NCI-H1092 treated with DMSO at 0.1 percent for 48 hours (cell line): ENCODE results near the gene MBD3.
A peak's percentile ranks its signal among the peaks of the same experiment; 100 is the strongest.

Source experiments
- DNase-seq: peaks from one replicate; lab custom pipeline; 2025; lab: John Stamatoyannopoulos, UW

The MBD3 gene

DNA sequence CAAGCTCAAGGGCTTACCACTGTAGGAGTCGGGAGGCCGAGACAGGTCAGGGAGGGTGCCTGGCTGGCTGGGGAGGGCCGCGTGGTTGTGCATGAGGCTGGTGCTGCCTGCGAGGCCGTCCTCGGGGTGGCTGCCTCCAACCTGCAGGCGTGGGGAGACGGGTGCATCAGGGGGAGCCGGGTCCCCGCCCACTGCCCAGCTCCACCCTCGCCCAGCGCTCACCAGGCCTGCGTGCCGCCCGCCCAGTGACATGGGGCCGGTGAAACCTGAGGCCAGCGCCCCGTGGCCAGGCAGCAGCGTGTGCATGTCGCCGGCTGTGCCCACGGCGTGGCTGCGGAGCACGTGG lies 26.4 kb upstream of the MBD3 start:
- no peak for DNase-seq

- DNase-seq, result no peak
Observed at GRCh38 chr19:1618157-1619093, 25.8 kb upstream of the MBD3 start.

- DNase-seq, result no peak
Observed at GRCh38 chr19:1616875-1617274, 24.2 kb upstream of the MBD3 start.

DNA sequence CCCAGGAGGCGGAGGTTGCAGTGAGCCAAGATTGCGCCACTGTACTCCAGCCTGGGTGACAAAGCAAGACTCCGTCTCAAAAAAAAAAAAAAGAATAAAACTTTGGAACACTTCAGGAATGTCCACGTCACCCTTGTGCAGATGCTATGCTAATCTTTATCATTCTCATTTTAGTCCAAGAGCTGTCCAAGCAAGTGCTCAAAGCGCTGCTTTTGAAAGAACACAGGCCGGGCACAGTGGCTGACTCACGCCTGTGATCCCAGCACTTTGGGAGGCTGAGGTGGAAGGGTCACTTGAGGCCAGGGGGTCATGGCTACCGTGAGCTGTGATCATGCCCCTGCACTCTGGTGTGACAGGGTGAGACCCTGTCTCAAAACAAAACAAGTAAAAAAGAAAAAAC lies 23.7 kb upstream of the MBD3 start:
- no peak for DNase-seq

GRCh38 chr19:1615156-1615765 lies 22.6 kb upstream of the MBD3 start:
- no peak for DNase-seq

DNA sequence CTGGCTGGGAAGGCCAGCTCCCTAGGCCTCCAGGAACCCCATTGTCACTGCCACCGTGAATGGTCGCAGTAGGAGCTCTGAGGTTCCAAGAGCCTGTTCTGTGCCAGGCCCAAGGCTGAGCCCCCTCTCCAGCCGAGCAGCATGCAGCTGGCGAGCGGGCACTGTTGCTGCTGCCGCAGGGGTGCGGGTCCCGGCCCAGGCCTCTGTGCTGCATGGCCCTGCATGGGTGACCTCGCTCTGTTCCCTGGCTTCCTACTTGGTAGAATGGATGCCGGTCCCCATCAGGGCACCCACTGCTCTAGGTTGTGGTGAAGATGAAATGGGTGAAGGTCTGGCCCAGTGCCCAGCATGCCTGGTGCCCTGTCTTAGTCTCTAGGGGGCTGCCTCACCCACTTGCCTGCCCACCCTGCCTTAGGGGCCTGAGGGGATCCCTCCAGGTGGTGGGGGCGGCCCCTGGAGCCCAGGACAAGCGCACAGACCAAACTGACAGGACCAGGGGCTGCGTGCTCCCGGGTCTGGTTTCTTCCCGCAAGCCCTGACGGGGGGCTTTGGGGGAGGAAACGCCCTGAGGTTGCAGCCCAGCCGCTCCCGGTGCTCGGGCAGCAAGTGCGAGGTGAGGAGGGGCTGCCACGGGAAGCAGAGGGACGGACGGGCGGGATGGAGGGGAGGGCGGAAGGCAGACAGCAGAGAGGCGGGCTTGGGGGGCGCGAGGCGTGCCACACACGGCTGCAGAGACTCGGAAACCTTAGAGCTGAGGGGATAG lies 21.3 kb upstream of the MBD3 start:
- DNase-seq, result no peak

DNA sequence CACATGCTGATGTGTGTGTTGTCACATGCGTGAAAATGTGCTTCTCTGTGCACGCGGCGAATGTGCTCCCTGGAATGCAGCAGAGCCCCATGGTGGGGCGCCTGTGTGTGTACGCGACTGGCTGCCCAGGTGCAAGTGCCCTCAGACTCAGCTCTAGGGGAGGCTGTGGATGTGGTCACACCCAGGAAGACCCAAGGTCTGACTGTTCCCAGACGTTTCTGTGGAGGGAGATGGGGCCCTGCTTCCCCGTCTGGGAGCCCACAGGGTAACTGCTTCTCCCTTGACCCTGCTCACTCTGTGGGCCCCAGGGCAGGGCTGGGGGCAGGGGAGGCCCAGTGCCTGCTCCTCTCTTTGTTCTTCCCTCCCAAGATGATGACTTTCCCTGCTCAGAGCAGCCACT lies 20.5 kb upstream of the MBD3 start:
- DNase-seq, result no peak

DNA sequence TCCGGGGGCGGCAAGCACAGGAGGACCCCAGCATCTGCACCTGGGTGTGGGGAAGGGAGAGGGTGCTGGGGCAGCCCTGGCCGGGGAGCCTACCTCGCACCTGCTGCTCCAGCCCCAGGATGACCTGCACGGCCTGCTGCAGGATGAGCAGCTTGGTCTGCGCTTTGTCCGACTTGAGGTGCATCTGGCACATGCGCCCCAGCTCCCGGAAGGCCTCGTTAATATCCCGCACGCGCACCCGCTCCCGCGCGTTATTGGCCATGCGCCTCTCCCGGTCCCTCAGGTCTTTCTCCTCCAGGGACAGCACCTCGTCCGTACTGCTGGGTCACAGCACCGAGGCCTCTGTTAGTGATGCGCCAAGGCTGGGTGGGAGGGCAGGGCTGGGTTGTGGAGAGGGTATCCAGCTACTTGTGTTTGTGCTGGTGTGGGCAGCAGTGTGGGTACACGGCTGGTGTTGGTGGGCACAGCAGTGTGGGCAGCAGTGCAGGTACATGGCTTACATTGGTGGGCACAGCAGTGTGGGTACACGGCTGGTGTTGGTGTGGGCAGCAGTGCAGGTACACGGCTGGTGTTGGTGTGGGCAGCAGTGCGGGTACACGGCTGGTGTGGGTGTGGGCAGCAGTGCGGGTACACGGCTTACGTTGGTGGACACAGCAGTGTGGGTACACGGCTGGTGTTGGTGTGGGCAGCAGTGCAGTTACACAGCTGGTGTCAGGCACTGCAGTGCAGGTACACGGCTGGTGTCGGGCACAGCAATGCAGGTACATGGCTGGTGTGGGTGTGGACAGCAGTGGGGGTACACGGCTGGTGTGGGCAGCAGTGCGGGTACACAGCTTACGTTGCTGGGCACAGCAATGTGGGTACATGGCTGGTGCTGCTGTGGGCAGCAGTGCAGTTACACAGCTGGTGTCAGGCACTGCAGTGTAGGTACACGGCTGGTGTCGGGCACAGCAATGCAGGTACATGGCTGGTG lies 19.7 kb upstream of the MBD3 start:
- no peak for DNase-seq

DNA sequence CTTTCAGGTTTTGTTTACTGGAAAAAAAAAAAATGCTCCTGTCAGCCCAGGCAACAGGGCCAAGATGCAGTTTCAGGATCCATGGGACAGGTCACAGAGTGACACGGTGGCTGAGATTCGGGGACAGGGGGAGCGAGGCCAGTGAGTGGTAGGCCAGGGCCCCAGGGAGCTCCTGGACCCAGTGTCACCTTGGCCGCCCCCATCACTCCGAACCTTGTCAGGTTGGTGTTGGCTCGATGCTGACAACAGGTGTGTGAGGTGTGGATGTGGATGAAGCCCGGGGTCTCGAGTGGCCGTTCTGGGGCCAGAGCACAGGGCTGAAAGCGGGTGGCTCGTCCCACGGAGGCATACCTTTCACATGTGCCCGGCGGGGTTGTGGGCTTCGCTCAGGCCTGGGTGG lies 18.7 kb upstream of the MBD3 start:
- no peak for DNase-seq

- no peak for DNase-seq
Observed at GRCh38 chr19:1610579-1610978, 17.9 kb upstream of the MBD3 start.

DNA sequence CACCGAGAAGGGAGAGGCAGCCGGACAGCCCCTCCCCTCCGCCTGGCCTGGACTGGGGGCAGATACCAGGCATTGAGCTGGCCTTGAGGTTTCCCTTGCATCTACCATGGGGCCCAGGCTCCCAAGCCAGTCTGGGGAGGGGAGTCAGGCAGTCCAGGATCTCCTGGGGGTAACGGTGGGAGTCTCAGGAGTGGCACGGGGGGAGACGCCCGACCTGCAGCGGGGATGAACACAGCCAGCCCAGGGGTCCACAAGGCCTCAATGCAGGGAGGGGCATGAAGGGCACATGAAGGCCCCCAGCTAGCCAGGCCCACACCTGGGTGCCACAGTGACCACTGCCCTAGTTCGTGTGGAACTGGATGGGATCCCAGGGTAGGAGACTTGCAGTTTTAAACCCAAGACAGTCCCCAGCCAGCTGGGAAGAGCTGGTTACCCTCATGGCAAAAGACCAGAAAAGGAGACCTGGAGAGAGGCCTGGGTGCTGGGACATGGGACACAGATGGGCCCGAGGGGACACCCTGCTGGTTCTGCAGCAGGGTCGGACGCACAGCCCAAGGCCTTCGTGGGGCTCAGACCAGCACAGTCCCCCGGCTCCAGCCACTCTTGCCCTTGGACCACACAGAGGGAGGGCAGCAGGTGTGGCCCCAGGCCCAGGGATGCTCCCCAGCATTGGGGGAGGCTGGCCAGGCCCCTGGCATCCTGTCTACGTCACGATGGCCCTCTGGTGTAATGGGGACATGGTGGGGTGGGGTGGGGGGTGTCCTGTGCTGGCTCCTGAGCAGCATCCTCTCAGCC lies 17.2 kb upstream of the MBD3 start:
- DNase-seq, result no peak

GRCh38 chr19:1609103-1609396 lies 16.4 kb upstream of the MBD3 start:
- DNase-seq, result no peak

DNA sequence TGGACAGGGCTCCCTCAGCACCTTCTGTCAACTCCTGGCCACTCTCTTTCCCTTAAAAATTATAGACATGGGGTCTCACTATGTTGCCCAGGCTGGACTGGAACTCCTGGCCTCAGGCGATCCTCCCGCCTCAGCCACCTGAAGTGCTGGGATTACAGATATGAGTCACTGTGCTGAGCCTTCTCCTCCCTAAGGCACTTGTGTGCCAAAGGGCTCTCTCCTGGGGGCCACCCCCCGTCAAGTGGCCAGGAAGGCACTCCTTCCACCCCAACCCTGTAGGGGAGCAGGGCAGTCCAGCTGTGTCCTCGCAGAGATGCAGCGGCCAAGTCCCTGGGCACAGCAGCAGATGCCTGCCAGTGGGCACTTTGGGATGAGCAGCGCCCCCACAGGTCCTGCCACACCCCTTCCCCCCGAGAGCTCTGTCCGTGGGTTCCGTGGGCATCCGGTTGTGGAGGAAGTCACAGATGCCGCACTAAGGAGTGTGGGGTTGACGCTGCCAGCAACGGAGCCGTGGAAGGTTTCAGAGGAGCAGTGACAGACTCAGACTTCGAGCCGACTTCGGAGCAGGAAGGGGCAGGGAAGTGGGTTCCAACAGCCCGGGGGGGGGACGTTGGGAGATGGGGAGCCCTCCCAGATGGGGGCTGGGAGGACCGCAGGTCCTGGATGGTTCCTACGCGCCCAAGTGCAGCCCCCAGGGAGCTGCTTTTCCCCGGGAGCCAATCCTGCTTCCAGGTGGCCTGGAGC lies 15.9 kb upstream of the MBD3 start:
- no peak for DNase-seq

DNA sequence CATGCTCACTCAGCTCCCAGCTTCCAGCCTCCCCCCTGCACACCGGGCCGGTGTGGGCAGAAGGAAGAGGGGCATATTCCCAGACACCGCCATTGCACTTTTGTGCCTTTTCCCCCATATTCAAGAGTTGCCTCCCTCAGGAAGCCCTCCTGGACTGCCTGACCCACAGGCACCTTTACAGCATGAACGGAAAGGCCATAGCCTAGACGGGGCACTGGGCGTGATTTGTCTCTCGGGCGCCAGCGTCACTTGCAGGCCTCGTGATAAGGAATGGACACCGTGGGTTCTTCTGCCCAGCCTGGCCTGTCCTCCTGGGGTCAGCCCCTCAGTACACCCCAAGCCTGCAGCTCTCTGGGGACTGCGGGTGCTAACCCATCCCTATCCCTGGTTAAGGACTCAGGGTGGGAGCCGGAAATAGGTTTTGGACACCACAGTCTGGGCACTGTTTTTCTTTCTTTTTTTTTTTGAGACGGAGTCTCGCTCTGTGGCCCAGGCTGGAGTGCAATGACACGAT lies 13.5 kb upstream of the MBD3 start:
- DNase-seq, result no peak

DNA sequence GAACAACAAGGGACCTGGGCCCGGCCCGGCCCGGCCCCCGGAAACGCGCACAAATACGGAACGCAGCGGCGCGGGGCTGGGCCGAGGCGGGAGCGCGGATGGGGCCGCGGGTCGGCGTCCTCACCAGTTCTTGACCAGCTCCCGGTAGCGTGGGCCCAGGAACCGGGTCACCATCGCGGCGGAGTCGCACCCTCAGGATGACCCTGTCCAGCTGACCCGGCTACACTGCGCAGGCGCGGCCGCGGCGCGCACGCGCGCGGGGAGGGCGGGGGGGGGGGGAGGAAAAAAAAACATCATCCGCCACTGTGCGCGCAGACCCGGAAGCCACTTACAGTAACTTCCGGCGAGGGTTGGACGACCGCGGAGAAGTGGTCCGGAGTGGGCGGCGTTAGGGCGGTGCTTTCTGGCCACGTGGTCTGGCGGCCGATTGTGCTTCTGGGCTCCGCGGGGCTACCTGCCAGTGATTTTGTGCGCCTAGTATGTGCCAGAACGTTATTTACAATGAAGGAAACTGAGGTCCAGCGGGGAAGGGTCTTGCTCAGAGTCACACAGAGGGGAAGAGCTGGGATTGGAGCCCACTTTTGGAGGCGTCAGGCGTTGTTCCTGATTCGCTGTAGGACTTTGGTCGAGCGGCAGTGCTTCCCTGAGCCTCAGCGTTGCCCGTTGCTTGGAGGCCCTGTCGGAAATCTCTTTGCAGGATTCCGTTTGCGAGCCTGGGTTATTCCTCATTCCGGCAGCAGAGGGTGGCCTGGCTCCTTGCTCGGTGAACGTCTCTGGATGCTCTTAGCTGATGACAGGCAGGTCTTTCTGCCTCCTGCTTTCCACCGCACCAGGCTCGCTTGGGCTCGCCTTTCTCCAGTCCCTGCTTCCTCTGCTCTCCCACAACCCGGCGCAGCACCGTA lies 12.8 kb upstream of the MBD3 start, which contains the start of gene UQCR11:
UQCR11 (minus strand) TSS at position 227 of the 902 bp plus-strand sequence; CDS start at position 174, 53 bp downstream.
- DNase-seq, result peak; percentile 98

DNA sequence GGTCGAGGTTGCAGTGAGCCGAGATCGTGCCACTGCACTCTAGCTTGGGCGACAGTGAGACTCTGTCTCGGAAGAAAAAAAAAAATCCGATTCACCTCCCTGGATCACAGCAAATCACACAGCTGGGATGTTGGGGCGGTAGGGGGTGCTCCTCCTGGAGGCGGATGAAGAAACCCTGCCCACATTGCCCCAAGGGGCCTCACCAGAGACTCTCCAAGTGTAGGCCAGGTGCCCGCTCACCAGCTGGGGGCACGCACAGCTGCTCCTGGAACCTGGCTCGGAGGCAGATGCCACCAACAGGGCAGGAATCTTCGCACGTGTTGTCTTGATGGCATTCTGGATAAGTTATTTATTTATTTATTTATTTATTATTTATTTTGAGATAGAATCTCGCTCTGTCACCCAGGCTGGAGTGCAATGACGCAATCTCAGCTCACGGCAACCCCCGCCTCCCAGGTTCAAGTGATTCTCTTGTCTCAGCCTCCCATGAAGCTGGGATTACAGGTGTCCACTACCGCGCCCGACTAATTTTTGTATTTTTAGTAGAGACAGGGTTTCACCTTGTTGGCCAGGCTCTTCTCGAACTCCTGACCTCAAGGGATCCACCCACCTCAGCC lies 9.5 kb upstream of the MBD3 start:
- DNase-seq, result no peak

DNA sequence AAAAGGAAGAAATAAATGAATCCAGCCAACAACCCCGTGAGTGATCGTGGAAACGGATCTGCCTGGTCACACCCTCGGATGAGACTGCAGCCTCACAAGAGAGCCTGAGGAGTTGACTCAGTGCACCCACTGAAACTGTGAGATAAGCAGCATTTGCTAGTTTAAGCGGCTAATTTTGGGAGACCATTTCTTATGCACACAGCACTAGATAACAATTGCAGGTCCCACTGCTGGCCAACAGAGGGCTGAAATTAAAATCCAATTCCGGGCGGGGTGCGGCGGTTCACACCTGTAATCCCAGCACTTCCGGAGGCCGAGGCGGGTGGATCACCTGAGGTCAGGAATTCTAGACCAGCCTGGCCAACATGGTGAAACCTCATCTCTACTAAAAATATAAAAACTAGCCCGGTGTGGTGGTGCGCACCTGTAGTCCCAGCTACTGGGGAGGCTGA lies 9.0 kb upstream of the MBD3 start:
- no peak for DNase-seq

DNA sequence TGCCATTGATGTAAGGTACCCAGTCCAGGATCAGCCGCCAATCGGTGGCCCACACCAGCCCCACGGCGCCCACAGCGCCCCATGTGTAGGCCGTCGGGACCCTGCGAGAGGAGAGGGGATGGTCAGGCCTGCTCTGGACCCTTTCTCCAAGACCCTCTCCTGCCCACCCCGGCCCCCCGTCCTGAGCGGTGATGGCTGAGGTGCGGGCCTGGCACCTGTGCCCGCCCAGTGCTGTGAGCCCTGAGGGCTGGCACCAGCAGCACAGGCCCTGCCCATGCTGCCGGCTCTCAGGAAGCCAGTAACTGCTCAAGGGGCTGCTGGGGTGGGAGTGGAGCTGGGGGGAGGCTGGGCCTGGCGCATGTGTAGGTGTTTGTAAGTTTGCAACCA lies 6.8 kb upstream of the MBD3 start:
- DNase-seq, result no peak
